IMR-90 (cell line): Measurements from ENCODE around the gene DYNLT5.

Source experiments
- CEBPB ChIP-seq: IDR thresholded peaks from 2 replicates; pipeline ENCODE4 v1.6.1; 2012; ENCODE audit warnings: low read depth, low read length, improper control_type of control experiment
- CHD1 ChIP-seq: IDR thresholded peaks from 2 replicates; pipeline ENCODE4 v1.6.1; 2012; ENCODE audit warnings: low read depth, low read length, improper control_type of control experiment
- CTCF ChIP-seq: conservative IDR thresholded peaks from 2 replicates; pipeline ENCODE4 v1.5.1; 2012; ENCODE audit warnings: mild to moderate bottlenecking, low read depth, low read length, improper control_type of control experiment
- FOS ChIP-seq: fragments of 150-350 bp; IDR thresholded peaks from 2 replicates; pipeline ENCODE4 v1.6.1; 2016; ENCODE audit warnings: low read depth, low read length
- MAZ ChIP-seq: IDR thresholded peaks from 2 replicates; pipeline ENCODE4 v1.6.1; 2012; ENCODE audit warnings: low read depth, mild to moderate bottlenecking, low read length, improper control_type of control experiment, moderate library complexity, borderline replicate concordance
- MXI1 ChIP-seq: IDR thresholded peaks from 2 replicates; pipeline ENCODE4 v1.6.1; 2012; ENCODE audit warnings: low read depth, mild to moderate bottlenecking, low read length, moderate library complexity, borderline replicate concordance
- NFE2L2 ChIP-seq: fragments of 150-350 bp; IDR thresholded peaks from 2 replicates; pipeline ENCODE4 v1.6.1; 2016; ENCODE audit warnings: low read depth, mild to moderate bottlenecking, low read length
- POLR2A ChIP-seq: IDR thresholded peaks from 2 replicates; pipeline ENCODE4 v1.6.1; 2012; ENCODE audit warnings: mild to moderate bottlenecking, low read depth, low read length
- RAD21 ChIP-seq: IDR thresholded peaks from 2 replicates; pipeline ENCODE4 v1.6.1; 2012; ENCODE audit warnings: low read length, improper control_type of control experiment
- RFX5 ChIP-seq: IDR thresholded peaks from 2 replicates; pipeline ENCODE4 v1.8.0; 2012; ENCODE audit warnings: low read depth, mild to moderate bottlenecking, low read length, moderate library complexity
- SMC3 ChIP-seq: fragments of 150-350 bp; IDR thresholded peaks from 2 replicates; pipeline ENCODE4 v1.6.1; 2016; ENCODE audit warnings: low read depth, mild to moderate bottlenecking, antibody characterized with exemption, low read length, moderate library complexity
- TF ChIP-seq, protein P1 (sequence below): fragments of 150-350 bp; IDR thresholded peaks from 2 replicates; pipeline ENCODE4 v1.6.1; 2016; ENCODE audit warnings: low read depth, mild to moderate bottlenecking, low read length, moderate library complexity, borderline replicate concordance

DNA sequence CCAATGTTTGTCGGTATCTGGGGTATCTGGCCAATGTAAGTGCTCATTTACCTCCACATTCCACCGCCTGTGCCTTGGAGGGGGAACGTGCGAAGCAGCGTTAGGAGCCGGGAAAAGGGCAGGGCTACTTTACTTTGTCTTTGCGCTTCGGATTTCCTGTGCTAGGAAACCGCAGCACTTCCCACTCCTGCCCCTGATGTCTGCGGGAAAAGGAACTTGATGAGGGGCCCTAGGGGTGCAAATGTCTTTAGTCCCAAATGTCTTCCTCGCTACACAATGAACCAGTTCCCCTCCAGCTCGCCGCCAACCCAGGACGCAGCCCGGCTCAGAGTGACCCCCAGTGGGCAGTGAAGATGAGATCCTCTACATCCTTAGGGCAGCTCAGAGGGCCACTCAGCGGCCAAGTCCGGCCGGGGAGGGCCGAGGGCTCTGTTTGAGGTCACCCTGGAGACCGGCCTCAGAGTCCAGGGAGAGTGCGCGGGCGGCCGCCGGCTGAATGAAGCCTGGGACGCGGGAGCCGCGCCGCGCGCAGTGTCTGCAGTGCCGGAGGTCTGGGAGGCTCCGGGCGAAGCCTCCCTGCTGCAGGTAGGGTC is at the start of gene DYNLT5:
- TF ChIP-seq CTCF (peak; percentile 31; the same call in 1 of the 2 replicates), POLR2A (no peak), CHD1 (no peak), CEBPB (no peak), MAZ (0 out of 2 replicates have a peak, but pooled peaks have one; percentile 24), SMC3 (no peak), MXI1 (no peak), RFX5 (no peak), RAD21 (peak; percentile 32), NFE2L2 (no peak), FOS (no peak)
- TF ChIP-seq, protein P1, sequence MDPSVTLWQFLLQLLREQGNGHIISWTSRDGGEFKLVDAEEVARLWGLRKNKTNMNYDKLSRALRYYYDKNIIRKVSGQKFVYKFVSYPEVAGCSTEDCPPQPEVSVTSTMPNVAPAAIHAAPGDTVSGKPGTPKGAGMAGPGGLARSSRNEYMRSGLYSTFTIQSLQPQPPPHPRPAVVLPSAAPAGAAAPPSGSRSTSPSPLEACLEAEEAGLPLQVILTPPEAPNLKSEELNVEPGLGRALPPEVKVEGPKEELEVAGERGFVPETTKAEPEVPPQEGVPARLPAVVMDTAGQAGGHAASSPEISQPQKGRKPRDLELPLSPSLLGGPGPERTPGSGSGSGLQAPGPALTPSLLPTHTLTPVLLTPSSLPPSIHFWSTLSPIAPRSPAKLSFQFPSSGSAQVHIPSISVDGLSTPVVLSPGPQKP: no peak
